Measurements from ENCODE around the gene MRPL32. TPM values are rescaled to one million over a fixed set of nuclear protein-coding genes. Genes with fewer than 3 reads are reported as not detected.

Gene MRPL32
- total RNA-seq, 1 experiment from 2014 or later: 102 TPM

DNA sequence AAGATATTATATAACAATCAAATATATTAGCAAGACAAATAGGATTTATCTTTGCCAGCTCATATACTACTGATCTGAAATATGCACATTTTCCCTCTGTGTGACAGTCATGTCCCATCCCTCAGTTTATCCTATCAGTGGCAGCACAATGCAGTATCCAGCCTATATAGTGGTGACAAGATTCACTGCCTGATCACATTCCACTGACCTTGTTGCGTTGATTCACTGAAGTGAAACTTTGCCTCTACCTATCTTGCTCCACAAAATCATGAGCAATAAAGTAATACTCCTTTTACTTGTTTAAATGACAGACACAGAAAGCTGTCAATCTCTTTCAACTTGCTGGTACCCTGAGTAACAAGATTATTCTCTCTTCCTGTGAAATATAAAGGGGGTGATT, 6.5 kb upstream of the MRPL32 start:
- no peak overlapping the region for H3K27ac ChIP-seq (ENCODE audit: low read depth, low read length, poor library complexity, severe bottlenecking)
- H3K9me3 ChIP-seq (ENCODE audit: low read depth, low read length, poor library complexity, severe bottlenecking): no peaks in the 10 kb centered on the region
- TF ChIP-seq, protein P1, sequence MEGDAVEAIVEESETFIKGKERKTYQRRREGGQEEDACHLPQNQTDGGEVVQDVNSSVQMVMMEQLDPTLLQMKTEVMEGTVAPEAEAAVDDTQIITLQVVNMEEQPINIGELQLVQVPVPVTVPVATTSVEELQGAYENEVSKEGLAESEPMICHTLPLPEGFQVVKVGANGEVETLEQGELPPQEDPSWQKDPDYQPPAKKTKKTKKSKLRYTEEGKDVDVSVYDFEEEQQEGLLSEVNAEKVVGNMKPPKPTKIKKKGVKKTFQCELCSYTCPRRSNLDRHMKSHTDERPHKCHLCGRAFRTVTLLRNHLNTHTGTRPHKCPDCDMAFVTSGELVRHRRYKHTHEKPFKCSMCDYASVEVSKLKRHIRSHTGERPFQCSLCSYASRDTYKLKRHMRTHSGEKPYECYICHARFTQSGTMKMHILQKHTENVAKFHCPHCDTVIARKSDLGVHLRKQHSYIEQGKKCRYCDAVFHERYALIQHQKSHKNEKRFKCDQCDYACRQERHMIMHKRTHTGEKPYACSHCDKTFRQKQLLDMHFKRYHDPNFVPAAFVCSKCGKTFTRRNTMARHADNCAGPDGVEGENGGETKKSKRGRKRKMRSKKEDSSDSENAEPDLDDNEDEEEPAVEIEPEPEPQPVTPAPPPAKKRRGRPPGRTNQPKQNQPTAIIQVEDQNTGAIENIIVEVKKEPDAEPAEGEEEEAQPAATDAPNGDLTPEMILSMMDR (conservative IDR thresholded peaks at IDR 0.05; ENCODE audit: low read depth, low read length): no peak
- TF ChIP-seq EZH2 (IDR thresholded peaks at IDR 0.05; ENCODE audit: borderline replicate concordance, low read depth, low read length, poor library complexity, severe bottlenecking): no peak
- H3K27me3 ChIP-seq (replicated peaks; ENCODE audit: insufficient read depth, low read depth, low read length, poor library complexity): no peaks in the 10 kb centered on the region
- ChIA-PET POLR2A (ENCODE audit: low non-redundant PET) (no interaction called here), CTCF (no interaction called here)
- no TSS peak for BruUV-seq (replicated peaks)
- peaks cover 15% of the 10 kb centered on the region for H3K4me1 ChIP-seq (ENCODE audit: insufficient read depth, low read length, poor library complexity, severe bottlenecking)
- peaks cover 67% of the 10 kb centered on the region for H3K36me3 ChIP-seq (ENCODE audit: insufficient read depth, low read length, poor library complexity, severe bottlenecking)
- intact Hi-C loops (cut with micrococcal nuclease; ENCODE audit: unreplicated experiment): no loop called here
- no peak overlapping the region for H3K4me3 ChIP-seq (ENCODE audit: low read depth, low read length, poor library complexity, severe bottlenecking)
- no peak for DNase-seq (ENCODE audit: low spot score)

DNA sequence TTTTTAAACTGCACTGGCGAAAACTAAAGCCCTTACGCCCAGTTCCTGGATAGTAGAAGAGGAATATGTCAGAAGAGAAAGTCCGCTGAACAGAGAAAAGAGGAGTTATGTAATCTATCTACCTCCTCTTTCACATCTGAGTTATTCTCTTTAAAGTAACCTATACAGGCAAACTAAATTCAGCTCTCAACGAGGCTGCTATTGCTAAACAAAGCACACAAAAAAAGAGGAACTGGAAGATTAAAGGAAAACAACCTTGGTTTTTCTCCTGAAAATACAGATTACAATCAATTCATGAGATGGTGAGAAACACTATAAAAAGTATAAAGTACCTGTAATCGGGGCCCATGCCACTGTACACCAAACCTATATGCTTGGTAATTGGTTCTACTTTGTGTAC, 6.0 kb upstream of the MRPL32 start:
- Histone ChIP-seq H3K27ac (ENCODE audit: low read depth, low read length, poor library complexity, severe bottlenecking) (no peak overlapping the region), H3K27me3 (replicated peaks; ENCODE audit: insufficient read depth, low read depth, low read length, poor library complexity) (no peaks in the 10 kb centered on the region), H3K4me1 (ENCODE audit: insufficient read depth, low read length, poor library complexity, severe bottlenecking) (peaks cover 17% of the 10 kb centered on the region), H3K4me3 (ENCODE audit: low read depth, low read length, poor library complexity, severe bottlenecking) (no peak overlapping the region), H3K36me3 (ENCODE audit: insufficient read depth, low read length, poor library complexity, severe bottlenecking) (peaks cover 62% of the 10 kb centered on the region), H3K9me3 (ENCODE audit: low read depth, low read length, poor library complexity, severe bottlenecking) (no peaks in the 10 kb centered on the region)
- POLR2A ChIA-PET (ENCODE audit: low non-redundant PET): no interaction called here
- TF ChIP-seq EZH2 (IDR thresholded peaks at IDR 0.05; ENCODE audit: borderline replicate concordance, low read depth, low read length, poor library complexity, severe bottlenecking): no peak
- TF ChIP-seq, protein P1 (conservative IDR thresholded peaks at IDR 0.05; ENCODE audit: low read depth, low read length): no peak
- BruUV-seq (replicated peaks): no TSS peak
- CTCF ChIA-PET: no interaction called here
- no peak for DNase-seq (ENCODE audit: low spot score)
- intact Hi-C loops (cut with micrococcal nuclease; ENCODE audit: unreplicated experiment): no loop called here

DNA sequence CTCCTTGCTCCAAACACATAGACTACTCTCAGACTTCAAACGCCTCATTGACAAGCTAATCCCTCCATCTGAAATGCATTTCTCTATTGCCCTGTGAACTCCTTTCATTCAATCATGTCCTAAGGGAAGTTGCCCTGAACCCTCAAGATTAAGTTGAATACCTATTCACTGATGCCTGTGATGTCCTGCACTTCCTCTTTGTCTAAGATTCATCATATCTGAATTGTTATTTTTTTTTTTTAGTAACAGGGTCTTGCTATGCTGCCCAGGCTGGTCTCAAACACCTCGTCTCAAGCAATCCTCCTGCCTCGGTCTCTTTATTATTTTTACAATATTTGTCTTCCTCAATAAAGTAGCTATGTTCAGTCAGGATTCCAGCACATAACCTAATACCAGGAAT, 3.4 kb upstream of the MRPL32 start:
- DNase-seq (ENCODE audit: low spot score): no peak
- Histone ChIP-seq H3K9me3 (ENCODE audit: low read depth, low read length, poor library complexity, severe bottlenecking) (no peaks in the 10 kb centered on the region), H3K36me3 (ENCODE audit: insufficient read depth, low read length, poor library complexity, severe bottlenecking) (peaks cover 36% of the 10 kb centered on the region), H3K4me3 (ENCODE audit: low read depth, low read length, poor library complexity, severe bottlenecking) (no peak overlapping the region), H3K27me3 (replicated peaks; ENCODE audit: insufficient read depth, low read depth, low read length, poor library complexity) (no peaks in the 10 kb centered on the region), H3K27ac (ENCODE audit: low read depth, low read length, poor library complexity, severe bottlenecking) (no peak overlapping the region), H3K4me1 (ENCODE audit: insufficient read depth, low read length, poor library complexity, severe bottlenecking) (peaks cover 17% of the 10 kb centered on the region)
- ChIA-PET POLR2A (ENCODE audit: low non-redundant PET) (no interaction called here), CTCF (no interaction called here)
- TF ChIP-seq EZH2 (IDR thresholded peaks at IDR 0.05; ENCODE audit: borderline replicate concordance, low read depth, low read length, poor library complexity, severe bottlenecking): no peak
- TF ChIP-seq, protein P1 (conservative IDR thresholded peaks at IDR 0.05; ENCODE audit: low read depth, low read length): no peak
- intact Hi-C loops (cut with micrococcal nuclease; ENCODE audit: unreplicated experiment): no loop called here
- no TSS peak for BruUV-seq (replicated peaks)

Data from A673 (cell line).